Activated T-cell treated with anti-CD3 and anti-CD28 coated beads, Interleukin-2, amount 50 U/mL, for 48 hours (primary cell): ENCODE data around the gene CAPN2.
A peak's percentile ranks its signal among the peaks of the same experiment; 100 is the strongest.
"Not testable (repeated sequence)": the region's sequence is repeated elsewhere in the genome, so short reads cannot be mapped to it uniquely, and the experiment has no call there.

Source experiments
- DNase-seq, 2 experiments: peaks; one replicate each; pipeline ENCODE4 v3.0.0-alpha.2; 2020

CAPN2 gene

GRCh38 chr1:223717123-223717522, 4.8 kb downstream of the CAPN2 start:
- DNase-seq = no peak

- DNase-seq = no peak
These were observed 5.5 kb downstream of the CAPN2 start for GRCh38 chr1:223717695-223718363.

DNA sequence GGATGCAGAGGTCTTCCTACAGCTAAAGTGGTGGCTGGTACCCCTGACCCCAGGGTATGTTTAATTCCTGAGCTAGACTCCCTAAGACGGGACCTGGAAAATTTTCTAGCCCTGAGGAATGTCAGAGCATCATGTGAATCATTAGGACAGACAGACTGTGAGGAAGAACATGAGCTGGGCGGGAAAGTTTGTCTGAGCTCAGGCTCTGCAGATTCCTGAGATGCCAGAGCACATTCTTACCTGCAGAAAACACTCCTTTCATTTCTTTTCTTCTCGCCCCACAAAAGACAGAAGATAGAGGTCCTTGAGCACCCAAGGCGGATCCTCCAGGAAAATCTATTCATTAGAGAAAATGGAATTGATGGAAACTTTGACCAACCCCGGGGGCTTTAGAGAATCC, 6.5 kb downstream of the CAPN2 start:
- DNase-seq = no peak

DNA sequence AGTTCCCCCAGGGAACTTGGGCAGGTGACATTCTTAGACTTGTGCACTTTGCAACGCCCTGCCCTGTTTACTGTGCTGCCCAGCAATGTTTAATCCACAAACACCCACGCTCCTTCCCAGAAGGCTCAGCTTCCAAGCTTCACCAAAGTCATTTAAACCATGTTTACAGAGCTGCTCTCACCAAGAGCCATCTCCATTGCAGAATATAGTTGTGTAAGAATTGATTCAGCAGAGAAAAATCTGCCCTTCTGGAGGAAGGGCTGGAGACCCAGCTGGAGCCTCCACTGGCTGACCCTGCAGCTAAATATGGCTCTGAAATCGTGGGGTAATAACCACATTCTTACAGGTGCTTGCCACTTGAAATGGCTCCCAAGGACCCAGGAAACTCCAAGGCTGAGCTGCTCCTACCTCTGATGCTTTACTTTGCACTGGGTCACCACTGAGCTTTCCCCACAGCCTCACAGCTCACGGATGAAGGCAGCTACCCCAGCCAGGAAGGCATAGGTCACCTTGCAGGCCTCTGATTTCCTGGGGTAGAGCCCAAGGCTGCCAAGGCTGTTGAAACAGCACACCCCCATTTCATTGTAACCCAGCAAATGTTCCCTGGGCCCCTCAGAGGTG, 8.7 kb downstream of the CAPN2 start:
- DNase-seq = no peak

DNA sequence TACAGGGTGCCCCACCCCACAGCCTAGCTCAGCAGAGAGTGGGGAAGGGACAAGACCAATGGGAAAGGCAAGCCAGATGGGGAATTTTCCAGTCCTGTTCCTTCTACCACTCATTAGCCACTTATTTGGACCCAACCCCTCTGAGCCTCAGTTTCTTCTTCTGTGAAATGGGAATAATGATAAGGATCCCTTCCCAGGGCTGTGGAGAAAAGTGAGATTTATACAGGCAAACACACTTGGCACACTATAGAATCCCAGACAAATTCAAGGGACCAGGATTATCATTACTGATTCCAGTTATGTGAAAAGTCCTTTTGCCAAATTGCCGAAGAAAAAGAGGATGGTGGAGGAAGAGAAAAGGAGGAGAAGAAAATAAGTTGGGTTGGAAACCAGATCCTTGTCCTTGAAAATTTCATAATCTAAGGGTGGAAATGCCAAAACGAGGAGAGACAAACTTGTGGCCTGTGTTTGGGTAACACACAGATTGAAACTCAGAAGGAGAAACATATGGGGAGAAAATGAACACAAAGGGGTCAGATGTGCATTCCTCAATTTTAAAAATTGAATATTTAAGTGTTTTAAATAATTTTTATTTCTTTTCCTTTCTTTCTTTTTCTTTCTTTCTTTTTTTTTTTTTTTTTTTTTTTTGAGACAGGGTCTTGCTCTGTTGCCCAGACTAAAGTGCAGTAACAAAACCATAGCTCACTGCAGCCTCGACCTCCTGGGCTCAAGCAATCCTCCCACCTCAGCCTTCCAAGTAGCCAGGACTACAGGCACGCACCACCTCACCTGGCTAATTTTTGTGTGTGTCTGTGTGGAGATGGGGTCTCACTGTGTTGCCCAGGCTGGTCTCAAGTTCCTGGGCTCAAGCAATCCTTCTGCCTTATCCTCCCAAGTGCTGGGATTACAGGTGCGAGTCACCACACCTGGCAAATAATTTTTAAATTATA, 9.6 kb downstream of the CAPN2 start:
- DNase-seq = no peak

DNA sequence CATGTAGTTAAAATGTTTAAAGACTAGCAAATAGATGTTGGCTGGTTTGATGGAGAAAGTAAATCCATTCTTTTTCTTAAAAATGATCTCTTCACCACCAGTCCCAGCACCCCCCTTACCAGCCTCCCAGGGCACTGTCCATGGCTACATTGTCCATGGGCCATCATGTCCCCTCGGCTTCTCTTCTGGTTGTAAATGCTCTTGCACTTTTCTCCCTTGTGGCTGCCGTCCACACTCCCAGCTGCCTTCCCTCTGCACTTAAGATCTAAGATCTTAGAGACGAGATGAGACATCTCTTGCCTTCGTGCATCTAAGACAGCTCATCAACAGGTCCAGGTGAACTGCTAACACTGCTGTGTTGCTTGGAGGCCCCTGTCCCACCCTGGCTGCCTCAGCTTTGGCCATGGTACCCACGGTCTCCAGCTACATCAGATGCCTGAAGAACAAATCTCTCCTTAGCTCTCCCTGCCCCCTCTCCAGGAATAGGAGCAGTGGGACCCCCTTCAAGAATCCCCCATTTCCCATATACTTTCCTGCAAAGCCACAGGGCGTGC, 11.1 kb downstream of the CAPN2 start:
- DNase-seq = no peak

- no peak for DNase-seq
These were observed 12.0 kb downstream of the CAPN2 start for GRCh38 chr1:223724376-223724775.

- no peak for DNase-seq
These were observed 13.2 kb downstream of the CAPN2 start for GRCh38 chr1:223725578-223725977.

DNA sequence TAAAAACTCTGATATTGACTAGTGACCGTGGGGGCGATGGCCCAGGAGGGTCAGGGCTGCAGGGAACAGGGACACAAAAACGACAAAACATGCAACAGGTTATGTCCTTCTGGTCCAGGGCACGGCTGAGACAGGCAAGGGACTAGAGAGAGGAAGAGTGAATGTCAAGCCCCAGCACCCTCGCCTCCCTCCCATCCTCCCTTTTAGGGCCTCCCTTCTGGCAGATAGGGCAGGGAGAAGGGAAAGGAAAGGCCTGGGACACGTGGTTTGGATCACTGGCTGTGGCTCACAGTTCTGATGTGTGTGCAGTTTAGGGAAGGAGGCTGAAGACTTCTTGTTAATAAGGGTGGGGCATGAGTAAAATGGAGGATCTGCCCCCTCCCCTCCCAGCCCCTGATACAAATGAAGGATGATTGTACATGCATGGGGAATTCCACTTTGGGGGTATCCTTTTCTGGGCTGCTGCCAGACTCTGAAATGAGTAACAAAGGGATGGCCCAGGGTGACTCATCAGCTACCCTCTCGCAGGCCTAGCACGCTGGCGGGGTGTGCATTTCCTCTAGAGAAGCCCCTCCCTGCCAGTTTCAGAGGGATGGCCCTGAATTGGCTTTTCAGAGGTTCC, 14.2 kb downstream of the CAPN2 start:
- peak; percentile 87 to 90 for DNase-seq

DNA sequence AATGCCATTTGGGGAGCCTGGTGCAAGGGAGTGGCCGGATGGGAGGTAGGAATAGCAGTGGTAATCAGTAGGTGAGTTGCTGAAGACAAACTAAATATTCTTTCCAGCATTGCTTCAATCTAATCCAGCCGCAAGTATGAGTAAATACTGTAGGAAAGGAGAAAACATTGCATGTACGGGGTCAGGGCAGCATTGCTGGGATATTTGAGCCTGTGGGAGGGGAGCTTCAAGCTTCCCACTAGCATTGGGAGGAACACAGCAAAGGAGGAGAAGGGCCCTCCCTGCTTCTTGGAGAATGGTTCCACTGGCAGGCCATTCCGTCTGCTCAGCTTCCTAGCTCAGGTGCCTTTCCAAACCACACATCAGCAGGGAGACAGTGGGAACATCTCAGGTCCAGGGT, 15.2 kb downstream of the CAPN2 start:
- no peak for DNase-seq

DNA sequence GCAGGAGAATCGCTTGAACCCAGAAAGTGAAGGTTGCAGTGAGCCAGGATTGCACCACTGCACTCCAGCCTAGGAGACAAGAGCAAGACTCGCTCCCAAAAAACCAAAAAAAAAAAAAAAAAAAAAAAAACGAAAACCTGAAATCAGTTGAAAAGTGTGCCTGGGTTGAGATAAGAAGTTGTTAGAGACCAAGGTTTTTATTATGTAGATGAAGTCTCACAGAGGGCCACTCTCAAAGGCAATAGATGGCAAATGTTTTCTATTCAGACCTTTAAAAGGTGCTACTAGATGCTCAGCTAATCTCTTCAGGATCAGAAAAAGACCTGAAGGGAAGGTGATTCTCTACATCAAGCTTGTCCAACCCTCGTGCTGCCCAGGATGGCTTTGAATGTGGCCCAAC, 17.6 kb downstream of the CAPN2 start:
- DNase-seq = no peak

GRCh38 chr1:223730479-223731132, 18.3 kb downstream of the CAPN2 start:
- DNase-seq = no peak

DNA sequence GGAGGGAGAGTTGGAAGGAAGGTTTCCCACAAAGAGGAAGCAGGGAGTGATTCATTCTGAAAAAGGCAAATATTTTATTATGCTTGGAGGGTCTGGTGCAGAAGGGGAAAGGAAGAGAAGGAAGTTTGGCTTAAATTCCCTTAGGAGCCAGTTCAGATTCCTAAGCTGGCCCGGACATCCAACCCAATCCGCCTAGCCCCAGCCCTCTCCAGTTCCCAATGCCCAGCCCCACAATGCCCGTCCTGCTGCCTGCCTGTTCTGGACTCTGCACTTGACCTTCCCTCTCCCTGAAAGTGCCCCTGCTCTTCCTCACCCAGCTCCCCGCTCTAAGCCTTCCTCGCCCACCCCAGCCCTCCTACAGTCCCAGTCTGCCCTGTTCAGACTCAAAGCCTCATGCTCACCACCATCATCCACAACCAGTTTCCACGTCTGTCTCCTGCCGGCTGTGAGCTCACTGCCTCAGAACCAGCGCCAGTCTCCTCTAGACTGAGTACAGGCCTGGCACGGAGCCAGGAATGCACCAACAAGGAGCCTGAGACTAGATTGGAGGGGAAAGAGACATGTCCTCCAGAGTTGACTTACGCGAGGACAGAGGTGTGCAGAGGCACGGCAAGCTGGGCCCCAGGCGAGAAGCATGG, 18.9 kb downstream of the CAPN2 start:
- DNase-seq = no peak

DNA sequence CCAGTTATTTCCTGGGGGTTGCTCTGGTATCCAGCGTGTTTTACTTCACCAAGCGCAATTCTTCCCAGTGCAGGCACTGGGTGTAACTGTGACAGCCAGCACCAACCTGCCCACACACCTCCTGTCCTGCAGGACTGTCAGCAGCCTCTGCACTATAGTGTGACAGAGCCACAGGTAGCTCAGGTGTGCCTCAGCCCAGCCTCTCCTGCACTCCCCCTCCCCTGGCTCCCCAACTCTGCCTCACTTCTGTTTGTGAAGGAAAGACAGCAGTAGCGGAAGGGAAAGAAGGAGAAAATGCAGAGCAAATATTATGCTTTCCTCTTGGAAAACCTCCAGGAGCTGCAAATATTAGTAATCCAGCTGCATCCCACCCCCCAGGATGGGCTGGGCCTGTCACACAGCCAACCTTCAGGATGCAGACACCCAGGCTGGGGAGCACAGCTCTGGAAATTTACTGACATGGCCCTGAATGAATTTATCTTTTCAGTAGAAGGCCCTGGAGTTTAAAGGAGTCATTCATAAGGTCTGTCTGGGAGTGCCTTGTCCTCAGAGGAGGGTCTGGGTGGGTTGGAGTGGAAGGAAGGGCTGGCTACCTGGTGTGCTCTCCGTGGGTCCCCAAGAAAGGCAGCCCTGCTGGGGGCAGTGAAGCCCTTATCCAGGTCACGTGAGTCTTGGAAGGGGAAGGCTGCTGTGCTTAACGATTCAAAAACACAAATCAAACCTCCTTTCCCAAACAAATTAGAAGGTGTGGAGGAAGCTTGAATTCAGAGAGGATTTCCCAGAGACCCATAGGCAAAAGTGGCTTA, 20.9 kb downstream of the CAPN2 start:
- no peak for DNase-seq

GRCh38 chr1:223733898-223734852, 21.8 kb downstream of the CAPN2 start:
- DNase-seq = no peak

DNA sequence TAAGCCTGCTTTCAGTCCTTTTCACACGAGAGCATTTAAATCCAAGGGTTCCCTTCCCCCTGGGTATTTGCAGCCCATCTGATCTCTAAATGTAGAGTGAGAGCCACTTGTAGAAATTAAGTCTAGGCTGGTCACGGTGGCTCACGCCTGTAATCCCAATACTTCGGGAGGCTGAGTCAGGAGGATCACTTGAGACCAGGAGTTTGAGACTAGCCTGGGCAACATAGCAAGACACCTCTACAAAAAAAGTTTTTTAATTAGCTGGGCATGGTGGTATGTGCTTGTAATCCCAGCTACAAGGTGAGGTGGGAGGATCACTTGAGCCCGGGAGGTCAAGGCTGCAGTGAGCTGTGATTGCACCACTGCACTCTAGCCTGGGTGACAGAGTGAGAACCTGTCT, 24.3 kb downstream of the CAPN2 start:
- not testable (repeated sequence) for DNase-seq

DNA sequence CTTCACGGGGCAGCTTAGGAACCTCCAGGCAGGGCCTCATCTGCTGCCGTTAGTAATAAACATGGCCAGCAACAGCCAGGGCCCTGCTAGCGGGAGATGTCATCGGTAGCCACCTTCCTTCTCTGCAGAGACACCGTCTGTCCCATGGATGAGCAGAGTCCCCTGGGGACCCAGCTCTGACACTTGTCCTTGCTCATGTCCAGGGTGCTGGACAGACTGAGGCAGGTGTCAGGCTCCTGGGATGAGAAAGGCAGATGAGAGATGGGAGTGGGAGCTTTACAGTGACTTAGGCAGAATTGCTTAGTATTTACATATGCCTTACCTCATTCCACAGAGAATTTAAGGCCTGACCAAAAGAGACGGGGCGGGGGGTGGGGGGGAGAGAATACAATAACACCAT, 25.0 kb downstream of the CAPN2 start:
- no peak for DNase-seq

GRCh38 chr1:223738465-223739365, 26.4 kb downstream of the CAPN2 start:
- no peak for DNase-seq
